Common myeloid progenitor, CD34-positive (primary cell): ENCODE data around the gene ESF1.
"Not testable (repeated sequence)": the region's sequence is repeated elsewhere in the genome, so short reads cannot be mapped to it uniquely, and the experiment has no call there.

Source experiments
- CTCF ChIA-PET: fragments of 350-600 bp; sonication (Branson Sonifier 250); formaldehyde crosslinking; loops from one replicate; lab custom pipeline; 2021; ENCODE audit warnings: antibody characterized with exemption; lab: Charles Lee
- POLR2A ChIA-PET: fragments of 350-600 bp; sonication (Branson Sonifier 250); formaldehyde crosslinking; loops from one replicate; lab custom pipeline; 2021; ENCODE audit warnings: antibody characterized with exemption; lab: Charles Lee
- DNase-seq, 3 donors: peaks; one replicate each; pipeline versions ENCODE4 v3.0.0 to v3.0.0-alpha.2; 2013
- H3K27ac ChIP-seq, 2 experiments: 1 replicate in 1 of 2; 2 replicates in 1 of 2; pipeline ENCODE4 v1.7.0; 2013; ENCODE audit warnings: inconsistent platforms in 2 of 2, low read length in 2 of 2, mild to moderate bottlenecking in 2 of 2, low read depth in 1 of 2, moderate library complexity in 1 of 2; ENCODE audit not compliant: severe bottlenecking in 2 of 2, insufficient read depth in 1 of 2, poor library complexity in 1 of 2
- H3K27me3 ChIP-seq, 5 experiments: replicated peaks in 2 of 5; 1 replicate in 3 of 5; 2 replicates in 2 of 5; pipeline versions ENCODE4 v1.6.1 to v1.7.0; 2013; ENCODE audit warnings: low read length in 4 of 5, mild to moderate bottlenecking in 2 of 5, moderate library complexity in 2 of 5, inconsistent platforms in 1 of 5; ENCODE audit not compliant: insufficient read depth in 5 of 5, control insufficient read depth in 4 of 5
- H3K36me3 ChIP-seq, 4 experiments: 1 replicate in 2 of 4; 2 replicates in 2 of 4; pipeline versions ENCODE4 v1.6.1 to v1.7.0; 2013; ENCODE audit warnings: low read length in 3 of 4, control low read depth in 1 of 4, mild to moderate bottlenecking in 1 of 4; ENCODE audit not compliant: control insufficient read depth in 4 of 4, insufficient read depth in 4 of 4
- H3K4me1 ChIP-seq, 4 experiments: 1 replicate in 3 of 4; 2 replicates in 1 of 4; pipeline versions ENCODE4 v1.6.1 to v1.7.1; 2013; ENCODE audit warnings: low read length in 3 of 4, mild to moderate bottlenecking in 3 of 4, control low read depth in 1 of 4, inconsistent platforms in 1 of 4, moderate library complexity in 1 of 4; ENCODE audit not compliant: control insufficient read depth in 4 of 4, insufficient read depth in 4 of 4; ENCODE audit errors: control extremely low read depth in 1 of 4
- H3K4me3 ChIP-seq, 7 experiments: 1 replicate in 4 of 7; 2 replicates in 3 of 7; pipeline versions ENCODE4 v1.5.1 to v1.7.0; 2013; ENCODE audit warnings: mild to moderate bottlenecking in 7 of 7, low read length in 6 of 7, moderate library complexity in 6 of 7, inconsistent platforms in 2 of 7, low read depth in 2 of 7, control low read depth in 1 of 7; ENCODE audit not compliant: insufficient read depth in 4 of 7, control insufficient read depth in 1 of 7; ENCODE audit errors: extremely low read depth in 1 of 7
- H3K9me3 ChIP-seq, 5 experiments: 1 replicate in 4 of 5; 2 replicates in 1 of 5; pipeline versions ENCODE4 v1.6.1 to v1.7.1; 2013; ENCODE audit warnings: low read length in 4 of 5, mild to moderate bottlenecking in 2 of 5, inconsistent platforms in 1 of 5, low read depth in 1 of 5, moderate library complexity in 1 of 5; ENCODE audit not compliant: control insufficient read depth in 4 of 5, insufficient read depth in 2 of 5; ENCODE audit errors: control extremely low read depth in 1 of 5
- WGBS: methylation state at CpG from one replicate; pipeline ENCODE4 v1.1.5; 2013; ENCODE audit not compliant: insufficient coverage; 5-methylcytosine and 5-hydroxymethylcytosine counted together

ESF1 gene

DNA sequence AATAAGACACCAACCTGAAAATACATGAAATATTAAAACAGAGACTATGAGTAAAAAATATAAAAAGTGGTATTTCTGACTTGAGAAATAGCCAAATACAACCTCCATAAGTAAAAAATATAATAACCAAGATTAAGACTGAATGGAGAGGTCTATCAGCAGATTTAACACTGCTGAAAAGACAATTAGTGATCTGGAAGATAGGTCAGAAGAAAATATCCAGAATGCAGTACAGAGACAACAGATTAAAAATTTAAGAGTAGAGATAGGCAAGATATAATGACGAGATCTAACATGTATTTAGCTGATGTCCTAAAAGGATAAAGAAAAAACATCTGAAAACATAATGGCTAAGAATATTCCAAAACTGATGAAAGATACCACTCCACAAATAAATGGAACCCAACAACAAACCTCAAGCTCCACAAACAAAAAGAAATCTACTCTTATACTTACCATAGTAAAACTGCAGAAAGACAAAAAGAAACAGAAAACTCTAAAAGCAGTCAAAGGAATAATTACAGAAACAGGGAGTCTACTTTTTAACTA, 18.8 kb downstream of the ESF1 start:
- DNase-seq, result no peak
- POLR2A ChIA-PET, result no interaction called here
- no CpG with 5 or more reads among the region's 1 CpG for WGBS
- Histone ChIP-seq H3K9me3 (peaks cover 0 to 16% (median 6%) of the 10 kb centered on the region in 5 experiments), H3K27ac (no peak overlapping the region), H3K4me3 (no peak overlapping the region), H3K4me1 (no peaks in the 10 kb centered on the region), H3K27me3 (no peaks in the 10 kb centered on the region), H3K36me3 (peaks cover 30 to 72% (median 58%) of the 10 kb centered on the region in 4 experiments)
- CTCF ChIA-PET, result interaction anchor here (1.2 kb wide), 1 partner anchor 10 kb away, joined by 4 read pairs; no protein-coding TSS in a partner anchor

DNA sequence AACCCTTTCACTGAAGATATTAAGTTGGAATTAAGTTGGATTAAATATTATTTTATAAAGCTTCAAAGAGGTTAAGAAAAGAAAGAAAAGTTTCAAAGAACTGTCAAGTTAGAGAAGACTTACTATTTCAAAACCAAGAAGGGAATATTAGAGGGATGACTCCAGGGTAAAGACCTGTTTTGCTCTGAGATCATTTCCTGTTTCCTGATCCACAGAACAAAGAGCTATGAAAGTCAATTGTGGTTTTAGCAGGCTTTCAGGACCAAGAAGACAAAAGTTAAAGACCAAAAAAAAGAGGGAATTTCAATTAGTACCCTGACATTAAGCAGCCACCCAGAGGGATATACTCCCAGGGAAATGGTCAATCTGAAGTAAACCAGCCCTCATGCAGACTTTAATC, 19.4 kb downstream of the ESF1 start:
- no peak for DNase-seq
- CTCF ChIA-PET, result interaction anchor here (1.2 kb wide), 1 partner anchor 11 kb away, joined by 4 read pairs; no protein-coding TSS in a partner anchor
- Histone ChIP-seq H3K4me1 (no peaks in the 10 kb centered on the region), H3K27me3 (no peaks in the 10 kb centered on the region), H3K9me3 (peaks cover 0 to 16% (median 6%) of the 10 kb centered on the region in 5 experiments), H3K27ac (no peak overlapping the region), H3K36me3 (peaks cover 30 to 66% (median 55%) of the 10 kb centered on the region in 4 experiments), H3K4me3 (no peak overlapping the region)
- POLR2A ChIA-PET, result no interaction called here

DNA sequence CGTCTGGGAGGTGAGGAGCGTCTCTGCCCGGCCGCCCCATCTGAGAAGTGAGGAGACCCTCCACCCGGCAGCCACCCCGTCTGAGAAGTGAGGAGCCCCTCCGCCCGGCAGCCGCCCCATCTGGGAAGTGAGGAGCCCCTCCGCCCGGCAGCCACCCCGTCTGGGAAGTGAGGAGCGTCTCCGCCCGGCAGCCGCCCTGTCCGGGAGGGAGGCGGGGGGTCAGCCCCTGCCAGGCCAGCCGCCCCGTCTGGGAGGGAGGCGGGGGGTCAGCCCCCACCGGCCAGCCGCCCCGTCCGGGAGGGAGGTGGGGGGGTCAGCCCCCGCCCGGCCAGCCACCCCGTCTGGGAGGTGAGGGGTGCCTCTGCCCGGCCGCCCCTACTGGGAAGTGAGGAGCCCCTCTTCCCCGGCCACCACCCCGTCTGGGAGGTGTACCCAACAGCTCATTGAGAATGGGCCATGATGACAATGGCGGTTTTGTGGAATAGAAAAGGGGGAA, 24.2 kb downstream of the ESF1 start:
- H3K9me3 ChIP-seq, H3K27ac ChIP-seq, DNase-seq, H3K4me1 ChIP-seq, CTCF ChIA-PET, H3K4me3 ChIP-seq, H3K27me3 ChIP-seq, POLR2A ChIA-PET: not testable (repeated sequence)
- peaks cover 14 to 41% (median 28%) of the 10 kb centered on the region in 4 experiments for H3K36me3 ChIP-seq
- WGBS, result 100% methylated on average over 2 of the region's 33 CpGs

DNA sequence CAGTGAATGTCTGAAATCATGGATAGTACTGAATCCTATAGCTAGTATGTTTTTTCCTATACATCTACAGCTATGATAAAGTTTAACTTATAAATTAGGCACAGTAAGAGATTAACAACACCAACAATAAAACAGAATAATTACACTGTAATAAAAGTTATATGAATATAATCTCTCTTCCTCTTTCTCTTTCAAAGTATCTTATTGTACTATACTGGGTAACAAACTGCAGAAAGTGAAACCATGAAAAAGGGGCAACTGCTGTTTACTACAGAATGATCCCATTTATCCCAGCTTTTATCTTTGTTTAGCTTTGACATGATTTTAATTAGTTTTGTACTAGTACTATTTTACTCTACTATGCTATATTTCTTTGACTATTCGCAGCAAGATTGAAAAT, 25.8 kb downstream of the ESF1 start:
- DNase-seq, result no peak
- Histone ChIP-seq H3K4me3 (no peak overlapping the region), H3K36me3 (peaks cover 5 to 37% (median 23%) of the 10 kb centered on the region in 4 experiments), H3K27ac (no peak overlapping the region), H3K9me3 (no peaks in the 10 kb centered on the region), H3K4me1 (no peaks in the 10 kb centered on the region), H3K27me3 (no peaks in the 10 kb centered on the region)
- CTCF ChIA-PET, result no interaction called here
- WGBS, result no CpG with 5 or more reads among the region's 1 CpG
- POLR2A ChIA-PET, result interaction anchor here (0.5 kb wide), 1 partner anchor 30 kb away, joined by 4 read pairs; no protein-coding TSS in a partner anchor

DNA sequence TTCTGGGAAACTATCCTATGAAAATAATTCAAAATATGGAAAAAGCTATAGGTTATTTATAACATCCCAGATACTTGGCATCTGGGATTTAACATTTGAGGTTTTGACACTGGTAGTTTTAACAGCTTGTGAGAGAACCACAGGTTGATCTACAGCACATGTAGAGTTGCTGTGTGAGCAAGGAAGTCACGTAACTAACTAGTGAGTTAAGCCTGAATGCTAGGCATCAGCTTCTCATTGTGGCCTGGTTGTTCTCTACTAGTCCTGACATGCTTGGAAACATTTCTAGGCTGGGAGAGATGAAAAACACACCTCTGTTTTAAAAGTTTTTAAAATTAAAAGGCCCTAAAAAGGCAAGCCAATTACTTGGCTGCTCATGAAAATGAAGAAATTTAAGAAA, 28.2 kb downstream of the ESF1 start:
- H3K36me3 ChIP-seq, result peaks cover 0 to 34% (median 17%) of the 10 kb centered on the region in 4 experiments
- no peaks in the 10 kb centered on the region for H3K9me3 ChIP-seq
- ChIA-PET POLR2A (no interaction called here), CTCF (interaction anchor here (1.3 to 2.0 kb wide), 3 partner anchors 12 to 31 kb away, joined by 3 to 13 read pairs (median 4); no protein-coding TSS in a partner anchor)
- H3K27me3 ChIP-seq, result no peaks in the 10 kb centered on the region
- 100% methylated on average over 1 of the region's 1 CpG for WGBS
- no peak overlapping the region for H3K4me3 ChIP-seq
- no peaks in the 10 kb centered on the region for H3K4me1 ChIP-seq
- no peak overlapping the region for H3K27ac ChIP-seq
- DNase-seq, result no peak

DNA sequence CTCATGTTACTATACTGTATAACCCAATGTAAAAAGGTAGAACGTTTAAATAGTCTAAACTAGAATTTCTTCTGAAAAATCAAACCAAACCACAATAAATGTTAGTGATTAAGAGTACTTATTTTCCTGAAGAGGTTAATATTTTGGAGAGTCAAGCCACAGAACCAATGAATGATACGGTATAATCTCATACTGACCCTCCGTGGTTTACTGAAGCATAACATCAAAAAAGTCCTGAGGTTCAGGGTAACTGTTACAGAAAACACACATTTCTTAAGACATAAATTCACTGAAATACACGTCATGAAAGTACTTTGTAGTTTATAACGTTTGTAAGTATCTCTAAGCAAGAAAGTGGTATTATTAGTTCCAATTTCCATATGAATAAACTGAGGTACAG, 28.9 kb downstream of the ESF1 start:
- Histone ChIP-seq H3K9me3 (no peaks in the 10 kb centered on the region), H3K4me3 (no peak overlapping the region), H3K27ac (no peak overlapping the region), H3K27me3 (no peaks in the 10 kb centered on the region), H3K36me3 (peaks cover 4 to 37% (median 18%) of the 10 kb centered on the region in 4 experiments), H3K4me1 (no peaks in the 10 kb centered on the region)
- no CpG with 5 or more reads among the region's 5 CpGs for WGBS
- DNase-seq, result no peak
- POLR2A ChIA-PET, result no interaction called here
- CTCF ChIA-PET, result interaction anchor here (1.3 to 2.0 kb wide), 4 partner anchors 12 to 32 kb away, joined by 3 to 13 read pairs (median 6); no protein-coding TSS in a partner anchor

DNA sequence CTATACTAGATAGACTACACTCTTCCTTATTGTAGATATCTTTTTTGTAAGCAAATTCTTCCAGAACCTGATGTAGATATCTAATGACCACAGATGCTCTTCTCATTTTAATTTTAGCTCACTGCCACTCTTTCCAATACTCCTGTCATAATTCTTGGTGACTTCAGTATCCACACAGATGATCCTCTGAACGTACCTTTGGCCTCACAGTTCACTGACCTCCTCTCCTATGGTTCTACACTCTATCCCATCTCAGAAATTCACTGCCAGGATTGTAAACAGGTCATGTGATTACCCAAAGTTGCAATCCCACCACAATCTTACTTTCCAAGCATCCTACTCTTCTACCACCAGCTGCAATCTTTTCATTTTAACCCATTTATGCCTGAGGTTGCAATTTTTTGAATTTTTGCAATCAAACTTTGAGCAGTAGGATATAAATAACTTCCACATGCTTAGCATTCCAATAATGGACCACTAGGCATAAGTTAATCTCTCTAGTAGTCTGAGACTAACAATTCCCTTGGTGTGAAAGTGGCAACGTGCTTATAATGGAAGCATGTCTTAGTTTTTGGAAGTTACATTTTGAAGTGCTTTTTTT, 31.2 kb downstream of the ESF1 start:
- Histone ChIP-seq H3K4me1 (peaks cover 0 to 2% (median 0%) of the 10 kb centered on the region in 4 experiments), H3K36me3 (peaks cover 4 to 38% (median 16%) of the 10 kb centered on the region in 4 experiments), H3K27ac (no peak overlapping the region), H3K27me3 (no peaks in the 10 kb centered on the region), H3K9me3 (no peaks in the 10 kb centered on the region), H3K4me3 (no peak overlapping the region)
- WGBS, result 100% methylated on average over 1 of the region's 2 CpGs
- POLR2A ChIA-PET, result no interaction called here
- DNase-seq, result no peak
- CTCF ChIA-PET, result no interaction called here
